Activated gamma-delta T cell treated with anti-CD3 and anti-CD28 coated beads, Interleukin-2, amount 50 U/mL, for 16 hours (primary cell): ENCODE results near the gene TRAPPC6A.

Experiments
- DNase-seq: peaks from one replicate; pipeline ENCODE4 v3.0.0-alpha.2; 2020; ENCODE audit warnings: low read depth

The TRAPPC6A gene

DNA sequence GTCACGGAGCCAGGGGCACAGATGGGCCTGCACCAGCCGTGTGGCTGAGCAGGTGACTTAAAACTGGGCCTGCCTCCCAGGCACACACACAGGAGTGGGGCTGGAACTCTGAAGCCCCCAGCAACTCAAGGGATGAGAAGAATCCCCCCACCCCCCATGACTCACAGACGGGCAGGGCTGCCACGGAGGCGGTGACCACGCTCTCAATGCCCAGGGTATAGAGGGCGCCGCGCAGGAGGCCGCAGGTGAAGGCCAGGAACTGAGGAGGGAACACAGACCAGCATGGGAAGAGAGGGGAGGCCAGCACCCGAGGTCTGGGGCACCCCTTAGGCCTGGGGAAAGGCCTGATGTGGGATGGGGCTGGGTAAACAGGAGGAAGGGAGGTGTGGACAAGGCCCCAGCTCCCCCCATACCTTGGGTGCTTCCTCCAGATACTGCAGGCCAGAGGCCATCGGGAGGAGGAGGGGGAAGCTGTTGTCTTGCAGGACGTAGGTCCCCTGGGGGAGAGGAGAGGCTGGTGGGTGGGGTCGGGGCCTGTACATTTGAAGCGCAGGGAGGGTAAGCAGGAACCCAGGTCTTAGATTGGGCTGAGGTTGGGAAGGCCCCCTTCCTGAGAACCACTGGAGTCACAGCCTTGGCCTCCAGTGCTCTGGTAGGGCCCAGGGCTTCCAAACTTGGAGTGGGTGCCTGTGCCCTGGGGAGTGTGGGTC, 14.1 kb downstream of the TRAPPC6A start:
- no peak for DNase-seq

GRCh38 chr19:45163156-45163555, 14.9 kb downstream of the TRAPPC6A start:
- DNase-seq = no peak

- no peak for DNase-seq
Measured at GRCh38 chr19:45162608-45163143, 15.4 kb downstream of the TRAPPC6A start.

GRCh38 chr19:45161738-45162607, 16.1 kb downstream of the TRAPPC6A start:
- DNase-seq = no peak

- DNase-seq = no peak
Measured at GRCh38 chr19:45160870-45161737, 16.9 kb downstream of the TRAPPC6A start, which contains the start of gene NKPD1. Gene NKPD1, minus strand, starts transcription at chr19:45160982. Its CDS starts 832 bp downstream, at chr19:45160150.

- DNase-seq = no peak
Measured at GRCh38 chr19:45159971-45160324, 18.1 kb downstream of the TRAPPC6A start.

- no peak for DNase-seq
Measured at GRCh38 chr19:45159210-45159970, 18.6 kb downstream of the TRAPPC6A start.

DNA sequence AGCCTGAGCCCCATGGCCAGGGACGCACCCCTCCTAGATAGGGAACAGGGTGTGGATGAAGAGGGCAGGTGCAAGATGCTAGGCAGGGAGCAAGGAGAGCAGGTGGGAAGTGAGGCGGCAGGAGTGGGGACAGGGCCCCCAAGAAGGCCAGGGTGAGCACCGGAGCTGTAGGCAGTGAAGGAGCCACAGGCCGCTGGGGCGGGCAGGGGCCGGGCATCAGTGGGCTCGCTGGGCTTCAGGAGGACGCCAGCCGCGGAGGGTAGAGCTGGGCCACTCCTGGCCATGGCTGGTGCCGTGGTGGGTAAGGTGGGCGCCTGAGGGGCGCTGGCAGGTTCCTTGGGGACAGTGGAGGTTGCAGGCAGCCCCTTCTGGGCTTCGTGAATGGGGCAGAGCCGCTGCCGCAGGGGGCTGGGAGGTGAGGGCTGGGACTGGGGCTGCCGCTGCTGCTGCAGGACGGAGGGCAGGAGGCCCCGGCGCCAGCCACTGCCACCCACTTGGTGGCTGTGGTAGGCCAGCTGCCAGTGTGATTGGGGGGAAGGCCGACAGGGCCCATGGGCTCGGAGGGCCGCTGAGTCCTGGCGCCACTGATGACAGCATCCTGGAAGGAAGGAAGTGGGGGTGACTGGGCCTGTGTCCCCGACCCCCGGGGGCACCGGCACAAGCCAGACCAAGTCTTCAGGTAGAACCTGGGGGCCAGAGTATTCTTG, 19.4 kb downstream of the TRAPPC6A start:
- DNase-seq = no peak

DNA sequence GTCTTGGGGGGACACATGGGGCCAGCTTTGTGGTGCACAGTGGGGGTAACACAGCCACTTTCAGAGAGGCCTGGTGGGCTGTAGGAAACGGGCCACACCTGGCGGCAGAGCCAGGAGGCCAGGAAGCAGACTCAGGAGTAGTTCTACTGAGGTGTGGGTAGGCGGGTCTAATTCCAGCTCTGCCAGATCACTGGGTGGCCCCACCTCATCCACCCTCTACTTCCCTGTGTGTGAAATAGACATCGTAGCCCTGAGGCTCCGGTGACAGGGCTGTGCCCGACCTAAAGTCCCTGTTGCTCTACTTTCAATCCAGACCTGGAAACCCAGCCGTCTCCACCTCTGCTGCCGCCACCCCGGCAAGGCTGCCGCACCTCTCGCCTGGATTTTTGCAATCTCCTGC, 21.3 kb downstream of the TRAPPC6A start:
- no peak for DNase-seq

- no peak for DNase-seq
Measured at GRCh38 chr19:45156011-45156630, 21.9 kb downstream of the TRAPPC6A start.

DNA sequence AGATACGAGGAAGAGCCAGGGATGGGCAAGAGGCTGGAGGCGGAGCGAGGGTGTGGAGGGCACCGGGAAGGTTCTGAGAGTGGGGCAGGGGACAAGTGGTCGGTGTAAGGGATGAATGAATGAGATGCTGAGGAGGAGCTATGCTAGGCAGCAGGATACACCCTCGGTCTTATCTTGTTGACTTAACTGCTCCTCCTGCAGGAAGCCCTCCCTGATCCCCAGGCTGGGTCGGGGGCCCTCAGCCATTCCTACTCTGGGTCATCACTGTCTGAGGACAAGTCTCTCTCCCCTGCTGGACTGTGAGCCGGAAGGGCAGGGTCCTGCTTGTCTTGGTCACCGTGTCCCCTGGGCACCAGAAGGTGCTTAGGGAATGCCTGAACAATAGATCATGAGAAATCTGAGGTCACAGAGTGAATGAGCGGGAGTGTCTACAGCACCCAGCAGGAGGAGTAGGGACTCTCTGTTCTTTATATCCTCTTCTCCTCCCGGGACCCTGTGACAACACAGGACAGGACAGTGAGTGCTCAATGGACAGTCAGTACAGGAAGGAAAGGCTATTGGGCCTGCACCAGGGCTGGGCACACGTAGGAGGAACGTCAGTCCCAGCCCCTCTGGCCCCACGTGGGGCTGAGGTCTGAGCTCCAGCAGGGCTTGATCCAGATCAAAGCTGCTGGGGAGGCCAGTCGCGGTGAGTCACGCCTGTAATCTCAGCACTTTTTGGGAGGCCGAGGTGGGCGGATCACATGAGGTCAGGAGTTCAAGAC, 23.8 kb downstream of the TRAPPC6A start:
- DNase-seq = no peak

DNA sequence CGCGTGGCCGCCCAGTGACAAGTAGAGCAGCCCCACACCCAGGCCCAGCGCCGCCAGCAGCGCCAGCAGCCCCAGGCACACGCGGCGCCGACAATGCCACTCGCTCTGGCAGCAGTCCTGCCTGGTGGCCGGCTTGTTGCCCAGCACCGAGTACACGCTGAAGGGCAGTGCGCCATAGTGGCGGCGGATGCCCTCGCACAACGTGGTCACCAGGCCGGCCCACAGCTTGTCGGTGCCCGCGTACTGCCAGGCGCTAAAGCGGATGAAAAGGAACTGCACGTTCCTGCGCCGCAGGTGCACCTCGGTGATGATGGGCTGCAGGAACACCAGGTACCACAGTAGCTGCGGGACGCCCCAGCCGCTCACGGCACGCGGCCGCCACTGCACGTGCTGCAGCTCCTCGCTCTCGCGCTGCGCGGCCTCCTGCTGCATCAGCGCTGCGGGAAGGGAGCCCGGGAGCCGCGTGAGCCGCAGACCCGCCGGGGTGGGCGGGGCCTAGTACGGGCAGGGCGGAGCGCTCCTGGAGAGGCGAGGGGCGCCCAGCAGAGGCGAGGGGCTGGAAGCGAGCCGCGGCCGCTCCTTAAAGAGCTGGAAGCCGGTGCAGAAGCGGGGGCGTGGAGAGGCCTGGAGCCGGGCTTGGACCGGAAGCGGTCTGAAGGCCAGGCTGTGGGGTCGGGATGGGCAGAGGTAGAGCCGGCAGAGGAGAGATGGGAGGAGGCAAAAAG, 24.5 kb downstream of the TRAPPC6A start:
- DNase-seq = no peak

DNA sequence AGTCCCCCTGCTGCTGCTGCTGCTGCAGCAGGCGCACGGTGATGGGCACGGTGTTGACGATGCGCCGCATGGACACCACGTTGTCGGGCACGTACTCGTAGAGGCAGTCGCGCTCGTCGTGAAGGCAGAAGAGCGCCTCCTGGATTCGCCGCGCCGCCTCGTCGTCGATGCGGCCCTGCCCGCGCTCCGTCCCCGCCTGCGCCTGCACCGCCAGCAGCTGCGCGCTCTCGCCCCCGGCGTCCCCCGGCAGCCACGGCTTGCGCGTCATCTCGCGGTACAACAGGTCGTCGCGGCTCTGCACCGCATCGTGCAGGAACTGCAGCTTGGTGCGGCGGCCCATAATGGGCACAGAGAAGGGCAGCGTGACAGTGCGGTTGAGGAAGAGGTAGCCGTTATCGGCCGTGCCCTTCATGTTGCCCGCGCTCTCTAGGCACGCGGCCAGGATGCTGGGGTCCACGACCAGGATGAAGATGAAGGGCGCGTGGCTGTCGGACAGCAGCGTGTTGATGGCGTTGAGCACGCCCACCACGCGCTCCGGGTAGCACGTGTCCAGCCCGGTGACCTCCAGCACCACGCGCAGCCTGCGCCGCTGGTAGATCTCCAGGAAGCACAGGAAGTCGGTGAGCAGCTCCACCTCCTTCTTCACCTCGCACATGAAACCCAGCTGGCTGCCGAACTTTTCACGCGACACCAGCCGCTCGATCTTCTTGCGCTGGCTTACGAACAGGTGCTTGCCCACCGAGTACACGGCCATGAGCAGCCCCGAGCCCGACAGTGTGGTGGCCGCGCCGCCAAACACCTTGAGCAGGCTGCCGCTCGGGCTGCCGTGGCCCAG, 25.3 kb downstream of the TRAPPC6A start:
- no peak for DNase-seq

- DNase-seq = no peak
Measured at GRCh38 chr19:45151821-45152503, 26.1 kb downstream of the TRAPPC6A start.

DNA sequence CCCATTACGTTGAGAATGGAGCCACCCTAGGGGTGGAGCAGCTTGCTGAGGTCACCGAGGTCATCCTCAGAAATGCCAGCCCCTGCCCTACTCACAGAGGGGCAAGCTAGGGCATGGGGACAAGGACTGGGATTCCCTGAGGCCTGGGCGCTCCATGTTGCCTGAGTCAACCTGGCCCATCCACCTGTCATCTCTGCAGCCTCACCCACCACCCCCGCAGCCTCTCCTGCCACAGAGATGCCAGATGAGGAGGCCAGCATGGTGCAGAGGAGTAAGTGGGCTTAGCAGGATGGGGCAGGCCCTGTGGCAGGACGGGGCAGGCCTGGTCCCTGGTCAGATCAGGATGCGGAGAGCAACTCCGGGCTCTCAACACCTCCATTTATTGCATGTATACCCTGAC, 26.7 kb downstream of the TRAPPC6A start:
- no peak for DNase-seq

GRCh38 chr19:45150751-45151281, 27.2 kb downstream of the TRAPPC6A start:
- DNase-seq = no peak

DNA sequence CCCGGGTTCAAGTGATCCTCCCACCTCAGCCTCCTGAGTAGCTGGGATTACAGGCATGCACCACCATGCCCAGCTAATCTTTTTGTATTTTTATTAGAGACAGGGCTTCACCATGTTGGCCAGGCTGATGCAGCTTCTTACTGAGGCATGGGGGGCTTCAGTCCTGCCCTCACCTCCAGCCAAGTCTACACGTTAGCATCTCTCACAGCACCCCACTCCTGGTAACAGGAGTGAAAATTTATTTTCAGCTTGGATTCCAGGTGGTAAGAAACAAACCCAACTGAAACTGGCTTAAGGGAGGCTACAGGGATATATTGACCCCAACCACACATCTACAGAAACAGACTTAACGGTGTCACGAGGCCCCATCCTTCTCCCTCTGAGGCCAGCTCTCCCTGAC, 27.9 kb downstream of the TRAPPC6A start:
- no peak for DNase-seq
